ENCODE measurements around the gene ELMO3. TPM values are rescaled to one million over a fixed set of nuclear protein-coding genes. Genes with fewer than 3 reads are reported as not detected.

Gene ELMO3
- total RNA-seq, 1 donor from 2014 or later, result 5.5 TPM

DNA sequence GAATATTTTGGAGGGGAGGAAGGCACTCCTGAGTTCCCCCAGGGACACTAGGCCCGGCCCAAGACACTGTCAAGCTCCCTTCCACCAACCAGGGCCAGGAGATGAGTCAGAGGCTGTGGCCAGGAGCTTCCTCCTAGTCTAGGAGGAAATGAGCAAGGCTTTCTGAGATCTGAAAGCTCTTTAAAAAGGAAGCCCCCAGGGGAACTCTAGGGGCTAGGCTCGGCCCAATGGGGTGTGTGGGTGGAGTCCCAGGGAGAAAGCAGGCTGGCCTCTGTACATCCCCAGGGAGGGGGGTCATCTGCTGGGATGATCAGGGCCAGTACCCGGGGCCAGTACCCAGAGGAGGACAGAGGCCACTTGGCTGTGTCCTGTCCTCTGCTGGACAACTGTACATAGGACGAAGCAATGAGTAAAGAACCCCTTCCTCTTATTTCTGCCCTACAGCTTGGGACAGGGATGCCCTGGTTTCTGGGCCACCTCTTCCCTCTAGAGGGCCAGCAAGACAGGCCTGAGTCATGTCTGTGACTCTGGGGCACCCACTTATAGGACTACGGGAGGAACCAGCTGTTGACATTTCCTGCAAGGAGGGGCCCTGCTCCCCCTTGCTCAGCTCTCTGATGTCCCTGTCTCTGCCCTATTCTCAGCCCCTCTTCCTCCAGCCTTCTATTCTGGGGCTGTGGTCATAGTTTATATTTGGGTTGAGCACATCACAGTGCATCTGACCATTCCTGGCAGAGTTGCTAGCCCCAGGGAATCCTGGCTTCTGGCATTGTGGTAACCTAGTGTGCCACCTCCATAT, 45.7 kb downstream of the ELMO3 start:
- DNase-seq (ENCODE audit: low spot score, unreplicated experiment), result no peak
- H3K4me3 Mint-ChIP-seq (ENCODE audit: low read depth), result peak overlapping the region; percentile 85
- peaks cover 15% of the 10 kb centered on the region for H3K27me3 Mint-ChIP-seq
- H3K27ac Mint-ChIP-seq, result peak overlapping the region; percentile 37
- peaks cover 18% of the 10 kb centered on the region for H3K4me1 Mint-ChIP-seq (ENCODE audit: low read depth)
- no peaks in the 10 kb centered on the region for H3K36me3 Mint-ChIP-seq (ENCODE audit: insufficient read depth)
- H3K9me3 Mint-ChIP-seq (ENCODE audit: low read depth), result no peaks in the 10 kb centered on the region
- TF ChIP-seq, protein P1, sequence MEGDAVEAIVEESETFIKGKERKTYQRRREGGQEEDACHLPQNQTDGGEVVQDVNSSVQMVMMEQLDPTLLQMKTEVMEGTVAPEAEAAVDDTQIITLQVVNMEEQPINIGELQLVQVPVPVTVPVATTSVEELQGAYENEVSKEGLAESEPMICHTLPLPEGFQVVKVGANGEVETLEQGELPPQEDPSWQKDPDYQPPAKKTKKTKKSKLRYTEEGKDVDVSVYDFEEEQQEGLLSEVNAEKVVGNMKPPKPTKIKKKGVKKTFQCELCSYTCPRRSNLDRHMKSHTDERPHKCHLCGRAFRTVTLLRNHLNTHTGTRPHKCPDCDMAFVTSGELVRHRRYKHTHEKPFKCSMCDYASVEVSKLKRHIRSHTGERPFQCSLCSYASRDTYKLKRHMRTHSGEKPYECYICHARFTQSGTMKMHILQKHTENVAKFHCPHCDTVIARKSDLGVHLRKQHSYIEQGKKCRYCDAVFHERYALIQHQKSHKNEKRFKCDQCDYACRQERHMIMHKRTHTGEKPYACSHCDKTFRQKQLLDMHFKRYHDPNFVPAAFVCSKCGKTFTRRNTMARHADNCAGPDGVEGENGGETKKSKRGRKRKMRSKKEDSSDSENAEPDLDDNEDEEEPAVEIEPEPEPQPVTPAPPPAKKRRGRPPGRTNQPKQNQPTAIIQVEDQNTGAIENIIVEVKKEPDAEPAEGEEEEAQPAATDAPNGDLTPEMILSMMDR (IDR thresholded peaks at IDR 0.05; ENCODE audit: unreplicated experiment), result no peak

DNA sequence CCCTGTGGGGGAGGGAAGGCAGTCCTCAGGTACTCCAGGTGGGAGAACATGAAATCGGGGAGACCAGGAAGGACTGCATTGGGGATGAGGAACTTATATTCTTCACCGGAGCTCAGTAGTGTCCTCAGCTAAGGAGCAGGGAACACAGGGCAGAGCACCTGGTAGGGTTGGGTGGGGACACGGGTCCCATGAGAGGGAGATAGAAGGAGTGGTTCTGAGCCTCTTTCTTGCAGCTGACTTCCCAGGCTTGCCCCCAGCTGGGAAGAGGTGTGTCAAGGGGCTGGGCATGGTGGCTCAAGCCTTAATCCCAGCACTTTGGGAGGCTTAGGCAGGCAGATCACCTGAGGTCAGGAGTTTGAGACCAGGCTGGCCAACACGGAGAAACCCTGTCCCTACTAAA, 46.3 kb downstream of the ELMO3 start:
- TF ChIP-seq, protein P1 (IDR thresholded peaks at IDR 0.05; ENCODE audit: unreplicated experiment), result no peak
- Mint-ChIP-seq H3K4me3 (ENCODE audit: low read depth) (peak overlapping the region; percentile 85), H3K36me3 (ENCODE audit: insufficient read depth) (no peaks in the 10 kb centered on the region), H3K27ac (peak overlapping the region; percentile 96), H3K4me1 (ENCODE audit: low read depth) (peaks cover 18% of the 10 kb centered on the region), H3K27me3 (peaks cover 21% of the 10 kb centered on the region), H3K9me3 (ENCODE audit: low read depth) (no peaks in the 10 kb centered on the region)
- no peak for DNase-seq (ENCODE audit: low spot score, unreplicated experiment)

GRCh38 chr16:67245674-67246080, 46.7 kb downstream of the ELMO3 start:
- no peaks in the 10 kb centered on the region for H3K9me3 Mint-ChIP-seq (ENCODE audit: low read depth)
- H3K4me3 Mint-ChIP-seq (ENCODE audit: low read depth), result peak overlapping the region; percentile 85
- TF ChIP-seq, protein P1 (IDR thresholded peaks at IDR 0.05; ENCODE audit: unreplicated experiment), result no peak
- H3K36me3 Mint-ChIP-seq (ENCODE audit: insufficient read depth), result no peaks in the 10 kb centered on the region
- H3K27ac Mint-ChIP-seq, result peak overlapping the region; percentile 96
- DNase-seq (ENCODE audit: low spot score, unreplicated experiment), result no peak
- peaks cover 26% of the 10 kb centered on the region for H3K27me3 Mint-ChIP-seq
- H3K4me1 Mint-ChIP-seq (ENCODE audit: low read depth), result peaks cover 18% of the 10 kb centered on the region

- H3K9me3 Mint-ChIP-seq (ENCODE audit: low read depth), result no peaks in the 10 kb centered on the region
Observed at GRCh38 chr16:67246081-67246755, 47.3 kb downstream of the ELMO3 start.

GRCh38 chr16:67246756-67247191, 47.8 kb downstream of the ELMO3 start:
- H3K4me3 Mint-ChIP-seq (ENCODE audit: low read depth), result peak overlapping the region; percentile 85
- no peaks in the 10 kb centered on the region for H3K36me3 Mint-ChIP-seq (ENCODE audit: insufficient read depth)
- TF ChIP-seq, protein P1 (IDR thresholded peaks at IDR 0.05; ENCODE audit: unreplicated experiment), result no peak
- peaks cover 34% of the 10 kb centered on the region for H3K27me3 Mint-ChIP-seq
- H3K9me3 Mint-ChIP-seq (ENCODE audit: low read depth), result no peaks in the 10 kb centered on the region
- peaks cover 18% of the 10 kb centered on the region for H3K4me1 Mint-ChIP-seq (ENCODE audit: low read depth)
- peak; percentile 85 for DNase-seq (ENCODE audit: low spot score, unreplicated experiment)
- H3K27ac Mint-ChIP-seq, result peak overlapping the region; percentile 96

More at GRCh38 chr16:67246081-67246755, 47.3 kb downstream of the ELMO3 start:
- H3K27me3 Mint-ChIP-seq, result peaks cover 31% of the 10 kb centered on the region
- no peaks in the 10 kb centered on the region for H3K36me3 Mint-ChIP-seq (ENCODE audit: insufficient read depth)
- peak; percentile 71 for DNase-seq (ENCODE audit: low spot score, unreplicated experiment)
- peak overlapping the region; percentile 85 for H3K4me3 Mint-ChIP-seq (ENCODE audit: low read depth)
- TF ChIP-seq, protein P1 (IDR thresholded peaks at IDR 0.05; ENCODE audit: unreplicated experiment), result peak; percentile 58
- H3K4me1 Mint-ChIP-seq (ENCODE audit: low read depth), result peaks cover 18% of the 10 kb centered on the region
- H3K27ac Mint-ChIP-seq, result peak overlapping the region; percentile 96

All from progenitor cell of endocrine pancreas (in vitro differentiated cells).